ENCODE measurements around the gene INTS1. TPM values are rescaled to one million over a fixed set of nuclear protein-coding genes. Genes with fewer than 3 reads are reported as not detected.

The INTS1 gene
- total RNA-seq, 1 experiment from 2014 or later: 161 TPM

DNA sequence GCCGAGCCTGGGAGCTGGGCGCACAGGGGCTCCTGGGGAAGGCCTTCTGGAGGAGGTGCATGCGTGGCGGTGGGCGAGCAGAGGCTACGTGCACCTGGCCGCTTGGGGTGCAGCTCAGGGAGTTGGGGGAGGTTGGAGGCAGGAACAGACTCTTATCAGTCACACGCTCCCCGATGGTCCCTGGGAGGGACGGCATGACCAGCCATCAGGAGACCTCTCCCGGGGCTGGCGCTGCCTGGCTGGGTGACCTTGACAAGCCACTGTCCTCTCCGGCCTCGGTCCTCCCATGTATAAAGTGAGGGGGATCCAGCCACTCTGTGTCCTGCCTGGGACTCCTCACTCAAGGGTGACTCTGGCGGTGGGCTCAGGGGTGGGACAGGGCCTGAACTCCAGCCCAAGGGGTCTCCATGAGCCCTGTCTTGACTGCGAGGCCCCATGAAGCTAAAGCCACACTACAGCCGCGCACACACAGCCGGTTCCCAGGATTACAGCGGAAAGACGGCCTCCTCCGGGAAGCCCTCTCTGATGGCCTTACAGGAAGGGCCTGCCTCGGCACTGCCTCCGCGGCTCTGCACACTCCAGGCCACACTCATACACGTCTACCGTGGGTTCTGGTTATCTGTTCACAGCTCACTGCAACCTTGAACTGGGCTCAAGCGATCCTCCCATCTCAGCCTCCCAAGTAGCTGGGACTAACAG lies 49.5 kb upstream of the INTS1 start:
- H3K27ac Mint-ChIP-seq: no peak overlapping the region; the same call in 1 of the 2 replicates
- ATAC-seq: no peak
- no peaks in the 10 kb centered on the region for H3K36me3 Mint-ChIP-seq
- TF ChIP-seq, protein P1, sequence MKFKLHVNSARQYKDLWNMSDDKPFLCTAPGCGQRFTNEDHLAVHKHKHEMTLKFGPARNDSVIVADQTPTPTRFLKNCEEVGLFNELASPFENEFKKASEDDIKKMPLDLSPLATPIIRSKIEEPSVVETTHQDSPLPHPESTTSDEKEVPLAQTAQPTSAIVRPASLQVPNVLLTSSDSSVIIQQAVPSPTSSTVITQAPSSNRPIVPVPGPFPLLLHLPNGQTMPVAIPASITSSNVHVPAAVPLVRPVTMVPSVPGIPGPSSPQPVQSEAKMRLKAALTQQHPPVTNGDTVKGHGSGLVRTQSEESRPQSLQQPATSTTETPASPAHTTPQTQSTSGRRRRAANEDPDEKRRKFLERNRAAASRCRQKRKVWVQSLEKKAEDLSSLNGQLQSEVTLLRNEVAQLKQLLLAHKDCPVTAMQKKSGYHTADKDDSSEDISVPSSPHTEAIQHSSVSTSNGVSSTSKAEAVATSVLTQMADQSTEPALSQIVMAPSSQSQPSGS (CRISPR knock-in tag; IDR thresholded peaks at IDR 0.05; ENCODE audit: borderline replicate concordance, low read depth): no peak
- TF ChIP-seq NR3C1 (CRISPR knock-in tag; conservative IDR thresholded peaks at IDR 0.05; ENCODE audit: low read depth): no peak
- no peak for TF ChIP-seq ZBTB21 (CRISPR knock-in tag; IDR thresholded peaks at IDR 0.05; ENCODE audit: borderline replicate concordance)
- TF ChIP-seq ESRRA (CRISPR knock-in tag; IDR thresholded peaks at IDR 0.05; ENCODE audit: borderline replicate concordance): no peak
- TF ChIP-seq CREM (CRISPR knock-in tag; IDR thresholded peaks at IDR 0.05): no peak
- no peak for TF ChIP-seq ATF1 (CRISPR knock-in tag; IDR thresholded peaks at IDR 0.05)
- TF ChIP-seq, protein P2, sequence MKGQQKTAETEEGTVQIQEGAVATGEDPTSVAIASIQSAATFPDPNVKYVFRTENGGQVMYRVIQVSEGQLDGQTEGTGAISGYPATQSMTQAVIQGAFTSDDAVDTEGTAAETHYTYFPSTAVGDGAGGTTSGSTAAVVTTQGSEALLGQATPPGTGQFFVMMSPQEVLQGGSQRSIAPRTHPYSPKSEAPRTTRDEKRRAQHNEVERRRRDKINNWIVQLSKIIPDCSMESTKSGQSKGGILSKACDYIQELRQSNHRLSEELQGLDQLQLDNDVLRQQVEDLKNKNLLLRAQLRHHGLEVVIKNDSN (CRISPR knock-in tag; IDR thresholded peaks at IDR 0.05): no peak
- TF ChIP-seq NR1H2 (CRISPR knock-in tag; IDR thresholded peaks at IDR 0.05): no peak
- no peaks in the 10 kb centered on the region for H3K27me3 Mint-ChIP-seq (ENCODE audit: low read depth)
- H3K4me3 Mint-ChIP-seq: no peak overlapping the region
- DNase-seq (ENCODE audit: low spot score): no peak
- POLR2A ChIA-PET: interaction anchor here (0.6 kb wide), 1 partner anchor 527 kb away, joined by 4 read pairs; no protein-coding TSS in a partner anchor
- H3K9me3 Mint-ChIP-seq: no peaks in the 10 kb centered on the region
- peaks cover 5% of the 10 kb centered on the region for H3K4me1 Mint-ChIP-seq
- CTCF ChIA-PET: interaction anchor here (0.8 kb wide), 1 partner anchor 12 kb away, joined by 3 read pairs; no protein-coding TSS in a partner anchor

DNA sequence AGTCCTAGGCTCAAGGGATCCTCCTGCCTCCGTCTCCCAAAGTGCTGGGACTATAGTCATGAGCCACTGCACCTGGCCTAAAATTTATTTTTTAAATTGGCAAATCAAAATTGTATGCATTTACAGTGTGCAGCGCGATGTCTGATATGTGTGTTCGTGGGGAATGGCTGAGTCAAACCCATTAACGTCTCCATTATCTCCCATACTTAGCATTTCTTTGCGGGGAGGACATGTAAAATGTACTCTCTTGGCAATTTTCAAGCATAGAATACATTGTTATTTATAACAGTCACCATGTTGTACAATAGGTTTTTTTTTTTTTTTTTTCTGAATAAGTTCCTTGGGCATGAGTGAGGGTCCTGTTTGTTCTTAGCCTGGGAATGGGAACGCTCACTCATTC lies 48.0 kb upstream of the INTS1 start:
- DNase-seq (ENCODE audit: low spot score) (no peak), ATAC-seq (no peak)
- ChIA-PET CTCF (interaction anchor here (0.5 kb wide), 1 partner anchor 1167 kb away, joined by 3 read pairs; no protein-coding TSS in a partner anchor), POLR2A (no interaction called here)
- Mint-ChIP-seq H3K9me3 (no peaks in the 10 kb centered on the region), H3K36me3 (no peaks in the 10 kb centered on the region), H3K4me1 (peaks cover 5% of the 10 kb centered on the region), H3K27ac (no peak overlapping the region), H3K27me3 (ENCODE audit: low read depth) (no peaks in the 10 kb centered on the region), H3K4me3 (no peak overlapping the region)
- TF ChIP-seq EMX1 (CRISPR knock-in tag; IDR thresholded peaks at IDR 0.05) (no peak), CREM (CRISPR knock-in tag; IDR thresholded peaks at IDR 0.05) (no peak), ZNF263 (CRISPR knock-in tag; IDR thresholded peaks at IDR 0.05; ENCODE audit: low read depth) (no peak), NFATC4 (CRISPR knock-in tag; IDR thresholded peaks at IDR 0.05) (no peak), NR3C1 (CRISPR knock-in tag; conservative IDR thresholded peaks at IDR 0.05; ENCODE audit: low read depth) (no peak), ZNF416 (CRISPR knock-in tag; IDR thresholded peaks at IDR 0.05) (no peak), NR2C2 (CRISPR knock-in tag; IDR thresholded peaks at IDR 0.05) (no peak), ZNF423 (CRISPR knock-in tag; IDR thresholded peaks at IDR 0.05) (no peak)
- TF ChIP-seq, protein P3, sequence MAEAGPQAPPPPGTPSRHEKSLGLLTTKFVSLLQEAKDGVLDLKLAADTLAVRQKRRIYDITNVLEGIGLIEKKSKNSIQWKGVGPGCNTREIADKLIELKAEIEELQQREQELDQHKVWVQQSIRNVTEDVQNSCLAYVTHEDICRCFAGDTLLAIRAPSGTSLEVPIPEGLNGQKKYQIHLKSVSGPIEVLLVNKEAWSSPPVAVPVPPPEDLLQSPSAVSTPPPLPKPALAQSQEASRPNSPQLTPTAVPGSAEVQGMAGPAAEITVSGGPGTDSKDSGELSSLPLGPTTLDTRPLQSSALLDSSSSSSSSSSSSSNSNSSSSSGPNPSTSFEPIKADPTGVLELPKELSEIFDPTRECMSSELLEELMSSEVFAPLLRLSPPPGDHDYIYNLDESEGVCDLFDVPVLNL (CRISPR knock-in tag; IDR thresholded peaks at IDR 0.05; ENCODE audit: borderline replicate concordance, low read depth): no peak
- TF ChIP-seq, protein P4, sequence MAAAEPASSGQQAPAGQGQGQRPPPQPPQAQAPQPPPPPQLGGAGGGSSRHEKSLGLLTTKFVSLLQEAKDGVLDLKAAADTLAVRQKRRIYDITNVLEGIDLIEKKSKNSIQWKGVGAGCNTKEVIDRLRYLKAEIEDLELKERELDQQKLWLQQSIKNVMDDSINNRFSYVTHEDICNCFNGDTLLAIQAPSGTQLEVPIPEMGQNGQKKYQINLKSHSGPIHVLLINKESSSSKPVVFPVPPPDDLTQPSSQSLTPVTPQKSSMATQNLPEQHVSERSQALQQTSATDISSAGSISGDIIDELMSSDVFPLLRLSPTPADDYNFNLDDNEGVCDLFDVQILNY (CRISPR knock-in tag; IDR thresholded peaks at IDR 0.05): no peak
- TF ChIP-seq, protein P5, sequence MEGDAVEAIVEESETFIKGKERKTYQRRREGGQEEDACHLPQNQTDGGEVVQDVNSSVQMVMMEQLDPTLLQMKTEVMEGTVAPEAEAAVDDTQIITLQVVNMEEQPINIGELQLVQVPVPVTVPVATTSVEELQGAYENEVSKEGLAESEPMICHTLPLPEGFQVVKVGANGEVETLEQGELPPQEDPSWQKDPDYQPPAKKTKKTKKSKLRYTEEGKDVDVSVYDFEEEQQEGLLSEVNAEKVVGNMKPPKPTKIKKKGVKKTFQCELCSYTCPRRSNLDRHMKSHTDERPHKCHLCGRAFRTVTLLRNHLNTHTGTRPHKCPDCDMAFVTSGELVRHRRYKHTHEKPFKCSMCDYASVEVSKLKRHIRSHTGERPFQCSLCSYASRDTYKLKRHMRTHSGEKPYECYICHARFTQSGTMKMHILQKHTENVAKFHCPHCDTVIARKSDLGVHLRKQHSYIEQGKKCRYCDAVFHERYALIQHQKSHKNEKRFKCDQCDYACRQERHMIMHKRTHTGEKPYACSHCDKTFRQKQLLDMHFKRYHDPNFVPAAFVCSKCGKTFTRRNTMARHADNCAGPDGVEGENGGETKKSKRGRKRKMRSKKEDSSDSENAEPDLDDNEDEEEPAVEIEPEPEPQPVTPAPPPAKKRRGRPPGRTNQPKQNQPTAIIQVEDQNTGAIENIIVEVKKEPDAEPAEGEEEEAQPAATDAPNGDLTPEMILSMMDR (IDR thresholded peaks at IDR 0.05): no peak
